OCI-LY3 (cell line): ENCODE data around the gene CFAP91.

Source experiments
- EZH2phosphoT487 ChIP-seq: fragments of 200-600 bp; shearing (Covaris generic); IDR thresholded peaks from 2 replicates; pipeline ENCODE4 v1.6.1; 2018; ENCODE audit warnings: antibody characterized with exemption, mixed run types, low read depth
- TF ChIP-seq, protein P1 (sequence below): fragments of 200-600, 300-600 bp; sonication (generic); IDR thresholded peaks from 2 replicates; pipeline ENCODE4 v1.5.1; 2014; ENCODE audit warnings: antibody characterized with exemption, low read length, low read depth

- TF ChIP-seq, protein P1, sequence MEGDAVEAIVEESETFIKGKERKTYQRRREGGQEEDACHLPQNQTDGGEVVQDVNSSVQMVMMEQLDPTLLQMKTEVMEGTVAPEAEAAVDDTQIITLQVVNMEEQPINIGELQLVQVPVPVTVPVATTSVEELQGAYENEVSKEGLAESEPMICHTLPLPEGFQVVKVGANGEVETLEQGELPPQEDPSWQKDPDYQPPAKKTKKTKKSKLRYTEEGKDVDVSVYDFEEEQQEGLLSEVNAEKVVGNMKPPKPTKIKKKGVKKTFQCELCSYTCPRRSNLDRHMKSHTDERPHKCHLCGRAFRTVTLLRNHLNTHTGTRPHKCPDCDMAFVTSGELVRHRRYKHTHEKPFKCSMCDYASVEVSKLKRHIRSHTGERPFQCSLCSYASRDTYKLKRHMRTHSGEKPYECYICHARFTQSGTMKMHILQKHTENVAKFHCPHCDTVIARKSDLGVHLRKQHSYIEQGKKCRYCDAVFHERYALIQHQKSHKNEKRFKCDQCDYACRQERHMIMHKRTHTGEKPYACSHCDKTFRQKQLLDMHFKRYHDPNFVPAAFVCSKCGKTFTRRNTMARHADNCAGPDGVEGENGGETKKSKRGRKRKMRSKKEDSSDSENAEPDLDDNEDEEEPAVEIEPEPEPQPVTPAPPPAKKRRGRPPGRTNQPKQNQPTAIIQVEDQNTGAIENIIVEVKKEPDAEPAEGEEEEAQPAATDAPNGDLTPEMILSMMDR = no peak
- TF ChIP-seq EZH2phosphoT487 = no peak
These were observed 12.3 kb downstream of the CFAP91 start for GRCh38 chr3:119715105-119715504.
